ENCODE measurements around the gene TIGAR. TPM values are rescaled to one million over a fixed set of nuclear protein-coding genes. Genes with fewer than 3 reads are reported as not detected.

Gene TIGAR
- polyA plus RNA-seq, 1 experiment, result 28.8 TPM

DNA sequence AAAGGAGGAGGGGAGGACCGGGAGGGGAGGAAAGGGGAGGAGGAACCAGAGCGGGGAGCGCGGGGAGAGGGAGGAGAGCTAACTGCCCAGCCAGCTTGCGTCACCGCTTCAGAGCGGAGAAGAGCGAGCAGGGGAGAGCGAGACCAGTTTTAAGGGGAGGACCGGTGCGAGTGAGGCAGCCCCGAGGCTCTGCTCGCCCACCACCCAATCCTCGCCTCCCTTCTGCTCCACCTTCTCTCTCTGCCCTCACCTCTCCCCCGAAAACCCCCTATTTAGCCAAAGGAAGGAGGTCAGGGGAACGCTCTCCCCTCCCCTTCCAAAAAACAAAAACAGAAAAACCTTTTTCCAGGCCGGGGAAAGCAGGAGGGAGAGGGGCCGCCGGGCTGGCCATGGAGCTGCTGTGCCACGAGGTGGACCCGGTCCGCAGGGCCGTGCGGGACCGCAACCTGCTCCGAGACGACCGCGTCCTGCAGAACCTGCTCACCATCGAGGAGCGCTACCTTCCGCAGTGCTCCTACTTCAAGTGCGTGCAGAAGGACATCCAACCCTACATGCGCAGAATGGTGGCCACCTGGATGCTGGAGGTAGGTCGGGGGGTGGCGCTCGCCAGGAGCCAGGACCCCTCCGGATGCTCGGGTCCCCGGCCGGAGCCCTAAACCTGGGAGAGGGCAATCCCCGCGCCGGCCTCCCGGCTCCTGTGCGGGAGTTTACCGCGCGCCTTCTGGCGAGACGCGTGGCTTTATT is 47.2 kb upstream of the TIGAR start, which contains the start of gene CCND2:
Gene CCND2 (plus strand): TSS at position 111 of the 744 bp plus-strand sequence. CDS start 279 bp downstream, at position 390.
- TF ChIP-seq CTCF (IDR thresholded peaks at IDR 0.05; ENCODE audit: low read depth, low read length), result no peak
- Histone ChIP-seq H3K9me3 (ENCODE audit: control insufficient read depth, insufficient read depth, low read length) (peaks cover 12% of the 10 kb centered on the region; the same call in 1 of the 2 replicates), H3K27ac (ENCODE audit: low read depth, low read length) (no peak within 1 kb of the TSS), H3K4me3 (ENCODE audit: low read depth, low read length) (peak within 1 kb of the TSS; percentile 55), H3K27me3 (ENCODE audit: control insufficient read depth, insufficient read depth, low read length) (peaks cover 86% of the 10 kb centered on the region)
- POLR2A ChIA-PET, result no interaction called here
- no peak for DNase-seq (ENCODE audit: low read depth, low spot score)
- CTCF ChIA-PET, result interaction anchor here (0.6 to 5.6 kb wide), 2 partner anchors 235 to 400 kb away, joined by 5 to 89 read pairs; no protein-coding TSS in a partner anchor

- DNase-seq (ENCODE audit: low read depth, low spot score), result no peak
- H3K27me3 ChIP-seq (ENCODE audit: control insufficient read depth, insufficient read depth, low read length), result peaks cover 85% of the 10 kb centered on the region
- peaks cover 12% of the 10 kb centered on the region; the same call in 1 of the 2 replicates for H3K9me3 ChIP-seq (ENCODE audit: control insufficient read depth, insufficient read depth, low read length)
- CTCF ChIA-PET, result interaction anchor here (0.6 to 5.6 kb wide), 2 partner anchors 236 to 1122 kb away, joined by 3 to 89 read pairs; no protein-coding TSS in a partner anchor
- H3K27ac ChIP-seq (ENCODE audit: low read depth, low read length), result no peak overlapping the region
- peak overlapping the region; percentile 55 for H3K4me3 ChIP-seq (ENCODE audit: low read depth, low read length)
- POLR2A ChIA-PET, result interaction anchor here (0.6 kb wide), 3 partner anchors 242 to 288 kb away, joined by 3 read pairs; partner anchors contain the start of gene DYRK4
- no peak for TF ChIP-seq CTCF (IDR thresholded peaks at IDR 0.05; ENCODE audit: low read depth, low read length)
Observed at GRCh38 chr12:4274396-4275015, 46.5 kb upstream of the TIGAR start.

- peak overlapping the region; percentile 55 for H3K4me3 ChIP-seq (ENCODE audit: low read depth, low read length)
Observed at GRCh38 chr12:4275016-4275869, 45.8 kb upstream of the TIGAR start.

DNA sequence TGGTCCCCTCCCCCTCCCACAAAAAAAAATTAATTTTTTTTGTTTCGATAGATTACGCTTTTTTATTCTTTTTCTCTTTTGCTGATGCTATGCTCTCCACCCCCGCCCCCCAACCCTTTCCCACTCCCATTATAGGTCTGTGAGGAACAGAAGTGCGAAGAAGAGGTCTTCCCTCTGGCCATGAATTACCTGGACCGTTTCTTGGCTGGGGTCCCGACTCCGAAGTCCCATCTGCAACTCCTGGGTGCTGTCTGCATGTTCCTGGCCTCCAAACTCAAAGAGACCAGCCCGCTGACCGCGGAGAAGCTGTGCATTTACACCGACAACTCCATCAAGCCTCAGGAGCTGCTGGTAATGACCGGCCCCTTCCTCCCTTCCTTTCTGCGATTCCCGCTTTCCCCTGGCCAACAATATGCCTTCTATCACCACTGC is 45.1 kb upstream of the TIGAR start:
- ChIA-PET CTCF (interaction anchor here (0.6 to 5.6 kb wide), 31 partner anchors 10 to 976 kb away, joined by 3 to 165 read pairs (median 8); no protein-coding TSS in a partner anchor), POLR2A (interaction anchor here (0.7 kb wide), 1 partner anchor 583 kb away, joined by 15 read pairs; no protein-coding TSS in a partner anchor)
- no peak for DNase-seq (ENCODE audit: low read depth, low spot score)
- peaks cover 73% of the 10 kb centered on the region for H3K27me3 ChIP-seq (ENCODE audit: control insufficient read depth, insufficient read depth, low read length)
- no peak overlapping the region for H3K27ac ChIP-seq (ENCODE audit: low read depth, low read length)
- TF ChIP-seq CTCF (IDR thresholded peaks at IDR 0.05; ENCODE audit: low read depth, low read length), result no peak
- H3K9me3 ChIP-seq (ENCODE audit: control insufficient read depth, insufficient read depth, low read length), result peaks cover 10% of the 10 kb centered on the region; the same call in 1 of the 2 replicates
- peak overlapping the region; percentile 35 for H3K4me3 ChIP-seq (ENCODE audit: low read depth, low read length)

More at GRCh38 chr12:4275016-4275869, 45.8 kb upstream of the TIGAR start:
- H3K27me3 ChIP-seq (ENCODE audit: control insufficient read depth, insufficient read depth, low read length), result peaks cover 78% of the 10 kb centered on the region
- ChIA-PET POLR2A (interaction anchor here (0.6 to 0.7 kb wide), 4 partner anchors 243 to 583 kb away, joined by 3 to 15 read pairs (median 3); partner anchors contain the start of gene DYRK4), CTCF (interaction anchor here (0.6 to 5.6 kb wide), 18 partner anchors 10 to 1123 kb away, joined by 3 to 165 read pairs (median 11); no protein-coding TSS in a partner anchor)
- no peak for TF ChIP-seq CTCF (IDR thresholded peaks at IDR 0.05; ENCODE audit: low read depth, low read length)
- no peak overlapping the region for H3K27ac ChIP-seq (ENCODE audit: low read depth, low read length)
- no peak for DNase-seq (ENCODE audit: low read depth, low spot score)
- peaks cover 12% of the 10 kb centered on the region; the same call in 1 of the 2 replicates for H3K9me3 ChIP-seq (ENCODE audit: control insufficient read depth, insufficient read depth, low read length)
